Iris pigment epithelial cell (primary cell): ENCODE data around the gene GOT1.

Experiments used
- DNase-seq: peaks from one replicate; pipeline ENCODE4 v3.0.0-alpha.2; 2011; ENCODE audit warnings: low read depth

GOT1 gene

DNA sequence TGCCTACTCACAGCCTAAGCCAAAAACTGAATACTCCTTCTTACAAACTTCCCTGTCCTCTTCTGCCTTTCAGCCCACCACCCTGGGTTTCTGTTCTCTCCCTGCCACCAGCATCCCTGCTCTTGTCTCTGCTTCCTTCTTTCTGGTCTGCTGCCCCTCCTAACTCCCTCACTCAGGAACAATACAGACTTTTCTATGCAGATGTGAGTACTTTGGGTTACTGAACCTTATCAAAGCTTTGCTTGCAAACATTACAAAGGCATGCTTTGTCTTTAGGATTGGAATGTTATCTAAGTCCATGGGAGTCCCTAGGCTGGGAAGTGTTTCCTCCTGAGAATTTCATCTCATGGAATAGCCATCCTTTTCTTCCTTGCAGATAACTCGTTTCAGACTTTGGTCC lies 72.3 kb downstream of the GOT1 start:
- DNase-seq: no peak

DNA sequence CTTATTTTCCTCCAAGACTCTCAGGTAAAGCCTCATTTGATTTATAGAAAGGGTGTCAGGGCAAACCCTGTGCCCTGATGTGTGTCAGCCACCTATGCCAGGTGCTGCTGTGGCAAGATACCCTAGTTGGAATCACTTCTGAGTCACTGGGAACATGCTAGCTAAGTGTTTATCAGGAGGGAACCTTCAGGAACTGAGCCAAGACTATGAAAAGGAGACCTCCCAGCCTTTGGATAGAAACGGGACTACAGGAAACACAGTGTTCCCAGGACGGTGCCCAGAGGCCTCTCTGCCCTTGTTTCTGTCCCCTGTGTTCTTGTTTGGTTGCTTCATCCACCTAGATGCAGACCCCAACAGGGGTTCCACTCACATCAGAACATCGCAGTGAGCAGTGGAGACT lies 72.7 kb downstream of the GOT1 start:
- no peak for DNase-seq

DNA sequence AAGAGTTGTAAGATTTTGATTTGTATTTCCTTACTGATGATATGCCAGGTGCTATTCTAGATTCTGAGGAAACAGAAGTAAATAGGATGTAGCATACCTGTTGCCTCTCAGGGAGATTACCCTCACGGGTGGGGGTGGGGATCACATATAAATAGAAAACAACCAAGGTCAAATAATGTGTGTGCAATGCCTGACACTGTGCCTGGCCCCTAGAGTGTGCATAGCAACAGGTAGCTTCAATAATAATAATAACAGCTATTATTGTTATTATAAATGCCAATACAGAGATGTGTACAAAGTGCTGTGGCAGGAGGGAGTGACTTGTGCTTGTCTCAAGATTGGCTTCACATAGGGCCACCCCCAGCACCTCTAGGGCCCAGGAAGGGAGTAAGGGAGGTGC lies 77.2 kb downstream of the GOT1 start:
- no peak for DNase-seq

DNA sequence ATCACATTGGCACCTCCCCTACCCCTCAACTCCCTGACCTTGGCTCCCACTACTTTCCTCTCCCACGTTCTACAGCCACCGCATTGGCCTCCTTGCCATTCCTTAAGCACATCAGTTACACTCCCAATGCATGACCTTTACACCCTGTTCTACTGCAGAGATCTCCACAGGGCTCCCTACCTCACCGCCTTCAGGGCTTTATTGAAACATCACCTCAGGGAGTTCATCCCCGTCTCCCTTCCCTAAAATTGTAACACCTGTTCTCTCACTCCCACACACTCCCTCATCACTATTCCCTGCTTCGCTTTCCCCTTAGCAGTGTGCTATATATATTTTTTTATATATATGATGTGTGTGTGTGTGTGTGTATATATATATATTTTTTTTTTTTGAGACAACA lies 82.8 kb downstream of the GOT1 start:
- DNase-seq: no peak
